SK-N-SH (cell line): ENCODE data around the gene DNMBP.
A peak's percentile ranks its signal among the peaks of the same experiment; 100 is the strongest.

Experiments
- EP300 ChIP-seq, 2 experiments: IDR thresholded peaks; 2 replicates each; pipeline versions ENCODE4 v1.4.0 to v1.6.1; 2012; ENCODE audit warnings: borderline replicate concordance in 1 of 2, low read depth in 1 of 2, low read length in 1 of 2
- FOXJ3 ChIP-seq: sonication (generic); formaldehyde crosslinking; IDR thresholded peaks from 2 replicates; pipeline ENCODE4 v1.5.1; 2020; ENCODE audit warnings: mild to moderate bottlenecking, missing genetic modification reagents
- JUND ChIP-seq: IDR thresholded peaks from 2 replicates; pipeline ENCODE4 v1.4.0; 2012
- MXI1 ChIP-seq: IDR thresholded peaks from 2 replicates; pipeline ENCODE4 v1.6.1; 2012; ENCODE audit warnings: mild to moderate bottlenecking, low read depth, low read length, improper control_type of control experiment
- POLR2AphosphoS5 ChIP-seq: IDR thresholded peaks from 2 replicates; pipeline ENCODE4 v1.6.1; 2012; ENCODE audit warnings: low read depth, low read length
- RAD21 ChIP-seq: IDR thresholded peaks from 2 replicates; pipeline ENCODE4 v1.6.1; 2012; ENCODE audit warnings: mild to moderate bottlenecking, low read length
- TCF12 ChIP-seq: IDR thresholded peaks from 2 replicates; pipeline ENCODE4 v1.4.0; 2012
- TF ChIP-seq, protein P1 (sequence below): fragments of 200-600 bp; sonication (generic); IDR thresholded peaks from 2 replicates; pipeline ENCODE4 v1.6.1; 2017; ENCODE audit warnings: antibody characterized with exemption, mild to moderate bottlenecking, moderate library complexity
- TF ChIP-seq, protein P2 (sequence below): IDR thresholded peaks from 2 replicates; pipeline ENCODE4 v1.4.0; 2012; ENCODE audit warnings: low read depth, borderline replicate concordance

DNA sequence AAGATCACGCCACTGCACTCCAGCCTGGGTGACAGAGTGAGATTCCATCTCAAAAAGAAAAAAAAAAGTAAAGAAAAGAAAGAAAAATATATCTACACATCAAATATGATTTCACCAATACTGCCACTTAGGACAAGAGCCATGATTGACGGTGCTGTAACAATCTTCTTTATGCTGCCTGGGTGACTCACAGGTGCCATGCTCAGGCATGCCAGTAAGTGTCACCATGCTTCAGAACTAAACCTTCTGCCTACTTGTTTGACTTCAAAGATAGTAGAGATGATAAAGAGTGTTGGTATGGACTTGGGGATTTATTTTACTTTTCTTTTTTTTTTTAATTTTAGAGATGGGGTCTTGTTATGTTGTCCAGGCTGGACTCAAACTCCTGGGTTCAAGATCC is 33.6 kb upstream of the DNMBP start:
- TF ChIP-seq, protein P1, sequence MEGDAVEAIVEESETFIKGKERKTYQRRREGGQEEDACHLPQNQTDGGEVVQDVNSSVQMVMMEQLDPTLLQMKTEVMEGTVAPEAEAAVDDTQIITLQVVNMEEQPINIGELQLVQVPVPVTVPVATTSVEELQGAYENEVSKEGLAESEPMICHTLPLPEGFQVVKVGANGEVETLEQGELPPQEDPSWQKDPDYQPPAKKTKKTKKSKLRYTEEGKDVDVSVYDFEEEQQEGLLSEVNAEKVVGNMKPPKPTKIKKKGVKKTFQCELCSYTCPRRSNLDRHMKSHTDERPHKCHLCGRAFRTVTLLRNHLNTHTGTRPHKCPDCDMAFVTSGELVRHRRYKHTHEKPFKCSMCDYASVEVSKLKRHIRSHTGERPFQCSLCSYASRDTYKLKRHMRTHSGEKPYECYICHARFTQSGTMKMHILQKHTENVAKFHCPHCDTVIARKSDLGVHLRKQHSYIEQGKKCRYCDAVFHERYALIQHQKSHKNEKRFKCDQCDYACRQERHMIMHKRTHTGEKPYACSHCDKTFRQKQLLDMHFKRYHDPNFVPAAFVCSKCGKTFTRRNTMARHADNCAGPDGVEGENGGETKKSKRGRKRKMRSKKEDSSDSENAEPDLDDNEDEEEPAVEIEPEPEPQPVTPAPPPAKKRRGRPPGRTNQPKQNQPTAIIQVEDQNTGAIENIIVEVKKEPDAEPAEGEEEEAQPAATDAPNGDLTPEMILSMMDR: no peak
- 0 out of 2 replicates have a peak, but pooled peaks have one; percentile 36 for TF ChIP-seq TCF12
- no peak for TF ChIP-seq POLR2AphosphoS5
- no peak for TF ChIP-seq RAD21
- peak; percentile 34 for TF ChIP-seq JUND
- TF ChIP-seq MXI1: no peak
- TF ChIP-seq, protein P2, sequence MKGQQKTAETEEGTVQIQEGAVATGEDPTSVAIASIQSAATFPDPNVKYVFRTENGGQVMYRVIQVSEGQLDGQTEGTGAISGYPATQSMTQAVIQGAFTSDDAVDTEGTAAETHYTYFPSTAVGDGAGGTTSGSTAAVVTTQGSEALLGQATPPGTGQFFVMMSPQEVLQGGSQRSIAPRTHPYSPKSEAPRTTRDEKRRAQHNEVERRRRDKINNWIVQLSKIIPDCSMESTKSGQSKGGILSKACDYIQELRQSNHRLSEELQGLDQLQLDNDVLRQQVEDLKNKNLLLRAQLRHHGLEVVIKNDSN: no peak
- TF ChIP-seq FOXJ3 (CRISPR knock-in tag): no peak
- no peak for TF ChIP-seq EP300 (IDR thresholded peaks at IDR 0.05; ENCODE audit: borderline replicate concordance in 1 of 2, low read depth in 1 of 2, low read length in 1 of 2)
